HG03521 (cell line): ENCODE results near the gene PCDH15.
"Not testable (repeated sequence)": the region's sequence is repeated elsewhere in the genome, so short reads cannot be mapped to it uniquely, and the experiment has no call there.

Experiments
- ATAC-seq: cut with Tn5 transposase; IDR thresholded peaks from one replicate; pipeline ENCODE4 v1.9.1; 2021; ENCODE audit warnings: mild to moderate bottlenecking, moderate library complexity; ENCODE audit not compliant: unreplicated experiment

The PCDH15 gene

DNA sequence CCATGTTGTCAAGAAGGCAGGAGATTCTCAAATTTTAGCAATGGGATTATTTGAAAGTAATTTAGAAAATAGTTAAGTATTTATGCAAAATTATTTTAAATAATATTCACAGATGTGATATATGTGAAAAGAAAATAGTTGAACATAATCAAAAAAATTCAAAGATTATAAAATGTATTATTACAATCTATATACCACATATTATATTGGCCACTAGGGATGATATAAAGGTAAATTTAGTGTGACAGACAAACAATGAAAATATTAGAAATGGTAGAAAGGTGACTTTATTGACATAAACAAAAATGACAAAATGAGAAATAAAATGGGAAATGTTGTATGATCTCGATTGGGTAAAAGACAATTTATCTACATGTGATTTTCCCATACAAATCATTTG is 385.5 kb downstream of the PCDH15 start:
- ATAC-seq = no peak

DNA sequence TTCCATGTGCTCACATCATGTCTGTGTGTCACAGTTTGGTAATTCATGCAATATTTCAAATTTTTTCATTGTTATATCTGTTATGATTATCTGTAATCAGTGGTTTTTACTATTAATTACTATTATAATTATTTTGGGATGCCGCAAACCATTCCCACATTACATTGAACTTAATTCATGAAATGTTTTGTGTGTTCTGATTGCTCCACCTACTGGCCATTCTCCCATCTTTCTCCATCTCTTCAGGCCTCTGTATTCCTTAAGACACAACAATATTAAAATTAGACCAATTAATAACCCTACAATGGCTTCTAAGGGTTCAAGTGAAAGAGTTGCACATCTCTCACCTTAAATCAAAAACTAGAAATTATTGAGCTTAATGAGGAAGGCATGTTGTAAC is 398.5 kb downstream of the PCDH15 start:
- no peak for ATAC-seq

DNA sequence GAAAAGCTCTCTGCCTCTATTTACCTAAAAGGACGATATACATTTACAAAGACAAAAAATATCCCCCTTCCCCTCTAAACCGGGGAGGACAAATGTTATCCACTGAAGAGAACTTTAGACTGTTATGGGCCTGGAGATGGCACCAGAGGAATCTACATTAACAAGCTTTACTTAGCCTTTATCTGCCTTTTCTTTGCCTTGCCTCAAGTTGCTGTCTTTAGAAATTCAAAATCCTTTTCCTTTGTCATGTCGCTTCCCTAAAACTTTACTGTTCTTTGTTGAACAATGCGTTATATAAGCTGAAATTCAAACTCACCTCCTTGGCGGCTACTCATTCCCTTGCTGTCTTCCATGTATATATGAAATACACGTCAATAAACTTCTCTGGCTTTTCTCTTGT is 405.0 kb downstream of the PCDH15 start:
- ATAC-seq = no peak

DNA sequence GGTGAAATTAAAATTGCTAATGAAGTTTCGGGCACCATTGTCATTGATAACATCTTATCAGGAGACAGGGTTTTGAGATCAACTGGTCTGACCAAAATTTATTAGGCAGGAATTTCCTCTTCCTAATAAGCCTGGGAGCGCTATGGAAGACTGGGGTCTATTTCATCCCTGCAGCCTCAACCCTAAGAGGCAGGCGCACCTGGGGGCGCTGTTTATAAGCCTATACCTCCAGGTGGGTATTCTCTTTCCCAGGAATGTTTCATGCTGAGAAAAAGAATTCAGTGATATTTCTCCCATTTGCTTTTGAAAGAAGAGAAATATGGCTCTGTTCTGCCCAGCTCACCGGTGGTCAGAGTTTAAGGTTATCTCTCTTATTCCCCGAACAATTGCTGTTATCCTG is 406.4 kb downstream of the PCDH15 start:
- not testable (repeated sequence) for ATAC-seq

DNA sequence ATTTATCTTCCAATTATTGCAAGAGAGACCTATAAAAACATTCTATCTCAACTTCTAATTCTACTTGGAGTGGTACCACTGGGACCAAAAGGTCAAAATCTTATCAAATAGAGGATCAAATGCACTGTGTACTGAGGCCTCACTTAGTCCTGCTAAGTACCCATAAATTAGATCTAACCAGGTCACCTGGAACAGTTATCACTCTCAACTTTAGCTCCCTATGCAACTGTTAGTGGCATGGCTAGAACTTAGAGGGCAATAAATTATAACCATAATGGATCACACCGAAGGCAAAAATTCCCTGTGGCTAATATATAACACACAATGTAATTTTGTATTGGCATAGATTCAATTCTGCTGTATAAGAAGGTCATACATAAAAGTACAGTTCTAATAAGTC is 428.9 kb downstream of the PCDH15 start:
- ATAC-seq = no peak

DNA sequence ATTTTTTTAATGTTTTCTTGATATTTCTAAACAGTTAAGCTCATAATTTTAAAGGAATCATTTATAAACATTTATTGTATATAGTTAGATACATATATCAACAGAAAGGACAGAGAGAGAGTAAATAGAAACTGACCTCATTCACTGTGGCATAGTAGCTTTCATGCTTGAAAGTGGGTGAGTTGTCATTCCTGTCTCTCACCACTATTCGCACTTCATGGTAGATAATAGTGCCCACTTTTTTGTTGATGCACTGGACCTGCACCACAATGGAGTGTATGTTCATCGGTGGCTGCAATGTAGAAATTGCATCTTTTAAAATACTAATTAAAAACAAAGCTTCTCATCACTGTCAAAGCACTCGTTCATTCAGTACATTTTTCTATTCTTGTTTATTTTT is 432.0 kb downstream of the PCDH15 start:
- ATAC-seq = no peak

DNA sequence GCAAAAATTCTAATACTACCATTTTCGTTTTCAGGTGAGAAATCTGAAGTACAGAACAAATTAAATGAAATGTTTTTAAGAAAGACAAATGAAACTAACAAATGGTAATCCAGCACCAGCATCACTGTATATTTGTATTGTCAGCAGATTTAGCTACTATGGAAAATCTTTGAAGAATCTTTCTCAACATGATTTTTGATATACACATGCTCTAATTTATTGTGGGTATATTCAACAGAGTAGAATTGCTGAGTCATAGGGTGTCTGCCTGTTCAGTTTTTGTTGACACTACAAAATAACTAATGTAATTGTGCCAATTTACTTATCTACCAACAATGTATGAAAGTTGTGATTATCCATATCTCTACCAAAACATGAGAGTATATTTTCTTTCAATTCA is 437.6 kb downstream of the PCDH15 start:
- ATAC-seq = no peak

DNA sequence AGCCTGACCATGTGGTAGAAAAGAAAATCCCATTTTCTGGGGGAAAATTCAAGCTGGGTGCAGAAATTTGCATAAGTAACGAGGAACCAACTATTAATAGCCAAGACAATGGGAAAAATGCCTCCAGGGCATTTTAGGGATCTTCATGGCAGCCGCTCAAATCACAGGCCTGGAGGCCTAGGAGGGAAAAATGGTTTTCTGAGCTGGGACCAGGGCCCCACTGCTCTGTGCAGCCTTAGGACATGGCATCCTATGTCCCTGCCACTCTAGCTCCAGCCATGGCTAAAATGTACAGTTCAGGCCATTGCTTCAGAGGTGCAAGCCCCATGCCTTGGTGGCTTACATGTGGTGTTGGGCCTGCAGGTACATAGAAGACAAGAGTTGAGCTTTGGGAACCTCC is 459.0 kb downstream of the PCDH15 start:
- no peak for ATAC-seq

DNA sequence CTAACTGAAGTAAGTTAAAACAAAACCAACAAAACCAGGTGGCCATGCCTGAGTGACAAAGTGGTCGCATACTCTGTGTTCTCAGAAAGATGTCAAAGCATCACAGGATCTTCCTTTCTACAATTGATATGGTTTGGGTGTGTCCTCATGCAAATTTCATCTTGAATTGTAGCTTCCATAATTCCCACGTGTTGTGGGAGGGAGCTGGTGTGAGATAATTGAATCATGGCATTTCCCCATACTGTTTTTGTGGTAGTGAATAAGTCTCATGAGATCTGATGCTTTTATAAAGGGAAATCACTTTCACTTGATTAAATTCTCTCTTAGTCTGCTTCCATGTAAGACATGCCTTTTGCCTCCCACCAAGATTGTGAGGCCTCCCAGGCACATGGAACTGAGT is 465.7 kb downstream of the PCDH15 start:
- no peak for ATAC-seq

DNA sequence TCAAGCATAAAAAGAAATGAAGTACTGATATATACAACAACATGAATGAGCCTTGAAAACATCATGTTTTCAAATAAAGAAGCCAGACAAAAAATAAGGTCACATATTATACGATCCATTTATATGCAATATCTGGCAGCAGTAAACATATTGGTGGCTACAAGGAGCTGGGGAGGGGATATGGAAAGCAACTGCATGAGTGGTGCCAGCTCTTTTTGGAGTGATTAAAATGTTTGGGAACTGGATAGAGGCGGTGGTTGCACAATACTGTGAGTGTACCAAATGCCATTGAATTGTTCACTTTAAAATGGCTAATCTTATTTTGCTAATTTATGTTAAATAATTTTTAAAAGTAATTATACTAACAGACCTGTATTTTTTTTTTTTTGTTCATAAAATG is 481.7 kb downstream of the PCDH15 start:
- ATAC-seq = no peak

DNA sequence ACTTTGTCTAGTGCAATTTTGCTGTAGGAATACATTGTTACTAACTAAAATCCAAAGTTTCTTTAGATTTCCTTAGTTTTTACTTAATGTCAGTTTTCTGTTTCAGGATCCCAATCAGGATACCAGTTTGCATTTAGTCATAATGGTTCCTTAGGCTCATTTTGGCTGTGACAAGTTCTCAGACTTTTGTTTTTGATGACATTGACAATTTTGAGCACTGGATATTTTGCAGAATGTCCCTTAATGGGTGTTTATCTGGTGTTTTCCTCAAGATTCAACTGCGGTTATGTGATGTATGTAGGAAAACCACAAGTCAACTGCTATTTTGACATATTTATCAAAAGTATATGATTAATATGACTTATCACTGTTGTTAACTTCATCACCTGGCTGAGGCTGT is 482.6 kb downstream of the PCDH15 start:
- ATAC-seq = no peak

DNA sequence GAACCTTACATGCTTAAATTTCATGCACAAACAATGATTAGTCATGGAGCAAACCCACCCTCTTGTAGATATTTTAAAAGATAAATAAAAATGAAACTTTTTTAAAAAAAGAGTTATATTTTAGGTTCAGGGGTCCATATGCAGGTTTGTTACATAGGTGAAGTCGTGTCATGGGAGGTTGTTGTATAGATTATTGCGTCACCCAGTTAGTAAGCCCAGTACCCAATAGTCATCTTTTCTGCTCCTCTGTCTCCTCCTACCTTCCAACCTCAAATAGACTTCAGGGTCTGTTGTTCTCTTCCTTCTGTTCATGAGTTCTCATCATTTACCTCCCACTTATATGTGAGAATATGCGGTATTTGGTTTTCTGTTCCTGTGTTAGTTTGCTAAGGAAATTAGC is 486.6 kb downstream of the PCDH15 start:
- no peak for ATAC-seq

DNA sequence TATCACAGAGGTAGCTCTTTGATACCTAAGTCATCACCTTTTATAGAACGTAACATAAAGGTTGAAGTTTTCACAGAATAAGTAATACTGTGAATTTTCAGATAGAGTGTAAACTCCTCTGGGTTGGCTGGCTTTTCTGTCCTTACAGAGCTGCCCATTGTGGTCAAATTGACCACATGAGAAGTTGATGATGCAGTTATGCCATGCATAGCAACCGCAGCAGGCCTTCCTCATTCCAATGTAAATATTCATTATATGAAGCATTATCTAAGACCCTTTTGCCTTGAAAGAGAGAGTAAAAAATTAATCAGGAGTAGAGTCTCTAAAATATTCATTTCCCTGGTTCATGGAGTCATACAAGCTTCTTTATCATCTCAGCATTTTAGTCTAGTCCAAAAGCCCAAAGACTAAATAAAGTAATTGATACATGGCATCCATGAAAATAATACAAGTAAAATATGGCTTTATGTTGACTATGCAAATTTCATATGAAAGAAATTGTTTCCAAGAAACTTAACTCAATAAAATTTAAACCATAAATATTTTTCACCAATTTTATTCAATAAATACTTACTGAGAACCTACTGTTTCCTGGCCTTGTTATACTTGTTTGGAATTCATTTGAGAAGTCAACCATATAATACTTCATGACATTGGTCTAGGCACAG is 516.4 kb downstream of the PCDH15 start:
- no peak for ATAC-seq

DNA sequence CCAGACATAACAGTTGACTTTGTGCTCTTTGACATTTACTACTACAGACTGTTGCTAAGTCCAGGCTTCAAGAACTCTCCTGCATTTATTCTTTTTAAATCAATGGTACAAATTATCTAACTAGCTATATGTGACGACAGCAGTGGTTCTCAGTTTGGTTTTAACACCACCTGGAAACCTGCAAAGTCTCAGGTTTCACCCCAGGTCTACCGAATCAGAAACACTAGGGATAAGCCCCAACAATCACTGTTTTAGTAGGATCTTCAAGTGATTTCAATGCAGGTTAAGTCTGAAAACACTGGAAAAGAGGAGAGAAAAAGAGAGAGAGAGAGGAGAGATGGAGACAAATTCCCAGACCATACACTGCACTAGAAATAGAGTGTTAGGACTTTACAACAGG is 519.0 kb downstream of the PCDH15 start:
- no peak for ATAC-seq

DNA sequence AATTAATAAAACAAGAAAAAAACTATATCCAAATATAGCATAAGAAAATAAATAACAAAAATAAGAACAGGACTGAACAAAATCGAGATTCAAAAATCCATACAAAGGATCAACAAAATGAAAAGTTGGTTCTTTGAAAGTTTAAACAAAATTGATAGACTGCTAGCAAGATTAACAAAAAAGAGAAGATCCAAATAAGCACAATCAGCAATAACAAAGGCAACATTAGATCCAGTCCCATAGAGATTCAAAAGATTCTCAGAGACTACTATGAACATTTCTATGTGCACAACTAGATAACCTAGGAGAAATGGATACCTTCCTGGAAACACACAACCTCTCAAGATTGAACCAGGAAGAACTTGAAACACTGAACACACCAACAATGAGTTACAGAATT is 534.6 kb downstream of the PCDH15 start:
- ATAC-seq = no peak

DNA sequence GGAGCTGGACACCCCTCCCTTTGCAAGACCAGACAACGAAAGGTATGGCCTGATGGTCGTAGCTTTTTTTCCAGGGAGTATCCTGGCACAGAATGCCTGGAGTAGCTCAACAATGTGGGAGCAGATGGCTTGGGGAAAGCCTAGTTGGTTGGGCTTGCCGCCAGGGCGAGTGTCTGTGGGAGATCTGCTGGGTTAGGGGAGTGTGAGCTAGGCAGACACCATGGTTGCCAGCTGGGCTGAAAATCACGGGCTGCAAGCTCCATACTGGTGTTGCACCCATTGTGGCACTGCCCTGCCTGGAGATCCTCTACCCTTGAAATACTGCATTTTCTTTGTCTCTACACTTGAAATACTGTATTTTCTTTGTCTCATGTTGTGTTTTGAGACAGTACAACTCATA is 538.3 kb downstream of the PCDH15 start:
- ATAC-seq = no peak

DNA sequence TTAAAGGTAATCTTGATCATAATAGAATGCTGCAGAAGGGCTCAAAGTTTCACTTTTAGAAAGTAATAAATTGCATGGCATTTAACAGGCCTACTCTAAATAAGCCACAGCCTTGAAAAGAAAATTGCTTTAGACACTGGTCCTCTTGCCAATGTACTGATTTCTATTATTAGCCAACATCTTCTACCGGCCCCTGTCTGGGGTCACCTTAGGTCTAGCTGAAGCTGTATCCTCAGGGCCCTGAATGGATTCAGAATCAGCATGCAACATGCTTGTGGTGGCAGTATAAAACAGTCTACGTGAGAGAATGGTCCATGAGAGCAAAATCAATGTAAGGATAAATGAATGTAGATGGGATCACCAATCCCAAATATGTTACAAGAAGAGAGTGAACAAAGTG is 541.9 kb downstream of the PCDH15 start:
- ATAC-seq = no peak

DNA sequence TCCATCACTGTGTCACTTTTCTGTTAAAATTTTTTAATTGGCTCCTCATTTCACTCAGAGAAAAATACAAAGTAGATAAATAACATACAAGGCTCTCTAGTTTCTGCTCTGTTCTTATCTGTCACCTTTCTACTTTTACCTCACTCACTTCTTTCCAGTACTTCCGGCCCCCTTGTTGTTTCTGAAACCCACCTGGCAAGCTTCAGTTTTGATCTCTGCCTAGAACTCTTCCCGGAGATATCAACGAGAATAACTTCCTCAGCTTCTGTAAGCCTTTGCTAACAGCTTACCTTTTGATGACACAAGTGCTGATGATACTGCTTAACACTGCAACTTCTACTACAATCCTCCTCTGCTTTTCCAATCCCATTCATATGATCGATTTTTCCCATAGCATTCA is 566.2 kb downstream of the PCDH15 start:
- no peak for ATAC-seq

DNA sequence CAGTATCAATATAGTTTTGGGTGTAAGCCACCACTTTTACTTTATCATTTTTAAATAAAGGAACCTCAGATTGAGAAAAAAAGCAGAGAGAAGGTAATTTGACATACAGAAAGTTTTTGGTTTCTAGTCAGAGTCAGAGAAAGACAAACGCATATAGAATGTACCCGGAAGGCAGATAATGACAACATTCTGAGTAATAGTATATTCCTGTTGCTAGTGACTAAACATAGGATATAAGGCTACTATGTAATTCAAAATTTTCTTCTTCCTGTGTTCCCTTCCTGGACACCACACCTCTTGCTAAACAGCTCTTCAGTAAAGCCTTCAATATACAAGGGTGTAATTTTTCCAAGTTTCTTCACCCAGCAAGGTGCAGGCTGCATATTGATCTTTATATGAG is 597.6 kb downstream of the PCDH15 start:
- no peak for ATAC-seq

DNA sequence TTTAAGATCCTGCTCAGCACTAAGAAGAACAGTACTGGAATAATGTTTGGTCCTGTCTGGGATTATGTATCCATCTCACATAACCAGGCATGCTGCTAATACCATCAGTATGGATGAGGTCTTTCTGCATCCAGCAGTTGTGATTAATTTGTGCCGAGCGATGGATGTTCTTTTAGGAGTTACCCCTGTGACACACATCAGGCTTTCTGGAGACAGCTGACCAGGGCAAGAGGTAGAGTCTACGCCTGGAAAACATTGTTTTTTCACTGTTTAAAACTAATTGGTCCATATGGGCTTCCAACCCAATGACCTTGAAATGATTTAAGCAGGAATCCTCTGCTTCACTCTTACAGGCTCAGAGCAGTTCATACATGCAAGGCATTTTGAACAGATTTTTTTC is 603.0 kb downstream of the PCDH15 start:
- ATAC-seq = no peak

DNA sequence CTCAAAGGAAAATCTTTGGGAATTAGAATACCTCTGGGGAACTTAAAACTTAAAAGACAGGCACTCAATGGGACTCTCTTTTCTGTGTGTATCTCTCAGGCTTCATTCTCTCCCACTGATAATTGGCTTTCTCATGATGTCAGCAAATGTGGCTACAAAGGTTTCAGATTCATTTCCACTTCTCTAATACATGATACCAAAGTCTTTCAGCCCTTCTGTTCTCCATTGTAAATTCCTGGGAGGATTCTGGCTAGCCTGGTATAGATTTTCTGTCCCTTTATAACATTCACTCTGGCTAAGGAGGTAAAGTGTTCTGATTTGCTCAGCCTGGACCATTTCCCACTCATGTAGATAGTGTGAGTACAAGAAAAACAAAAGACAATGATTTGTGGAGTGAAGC is 606.2 kb downstream of the PCDH15 start:
- no peak for ATAC-seq

DNA sequence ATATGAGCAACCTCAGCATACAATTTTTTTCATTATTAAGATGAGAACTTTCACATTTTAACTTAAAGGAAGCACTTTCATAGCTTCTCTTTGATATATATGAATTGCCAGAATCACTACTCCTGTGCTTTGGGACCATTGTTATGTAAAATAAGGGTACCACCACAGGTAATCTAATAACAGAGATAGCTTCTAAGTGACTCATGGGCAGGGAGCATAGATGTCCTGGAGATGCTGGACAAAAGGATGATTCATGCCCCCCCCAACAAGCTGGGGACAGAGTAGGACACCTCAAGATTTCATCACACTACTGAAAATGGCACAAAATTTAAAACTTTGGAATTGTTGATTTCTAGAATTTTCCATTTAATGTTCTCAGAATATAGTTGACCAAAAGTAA is 641.1 kb downstream of the PCDH15 start:
- no peak for ATAC-seq

DNA sequence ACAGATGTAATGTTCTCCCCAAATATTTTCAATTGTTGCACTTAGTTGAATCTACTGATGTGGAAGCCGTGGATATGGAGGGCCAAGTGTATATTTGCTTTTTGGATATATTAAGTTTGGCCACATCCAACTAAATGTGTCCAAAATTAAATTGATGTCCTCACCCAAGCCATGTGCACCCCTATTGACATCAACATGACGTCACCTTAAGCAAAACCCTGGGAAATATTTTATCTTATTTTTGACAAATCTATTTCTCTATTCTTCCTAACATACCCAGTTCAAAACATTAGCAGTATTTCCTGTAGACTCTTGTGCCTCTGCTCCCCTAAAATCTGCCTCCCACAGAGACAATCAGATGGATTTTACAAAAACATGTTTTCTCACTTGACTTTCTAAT is 652.5 kb downstream of the PCDH15 start:
- ATAC-seq = no peak
